Endothelial cell of umbilical vein (primary cell): ENCODE data around the gene ACADS. TPM values are rescaled to one million over a fixed set of nuclear protein-coding genes. Genes with fewer than 3 reads are reported as not detected.

ENCODE experiments used
- BruUV-seq: library from RNA; stranded (reverse); fragments of 400-500 nt; replicated peaks from 2 replicates; lab custom pipeline; 2021; lab: Mats Ljungman, UMichigan
- CTCF ChIA-PET: fragments of 300-600, 350-600 bp; sonication (Branson Sonifier 250); formaldehyde crosslinking; loops from one replicate; lab custom pipeline; 2021; ENCODE audit warnings: antibody characterized with exemption, inconsistent platforms; lab: Charles Lee
- POLR2A ChIA-PET: fragments of 300-600, 350-600 bp; sonication (Branson Sonifier 250); formaldehyde crosslinking; loops from one replicate; lab custom pipeline; 2021; ENCODE audit warnings: antibody characterized with exemption, inconsistent platforms; lab: Charles Lee
- DNase-seq: peaks from one replicate; pipeline ENCODE4 v3.0.0-alpha.2; 2011; ENCODE audit warnings: low read depth, low spot score
- FAIRE-seq: peaks from 2 replicates; lab custom pipeline; 2011; peaks lifted over from hg19 to GRCh38; lab: Jason Lieb, UNC
- H2AFZ ChIP-seq: 2 replicates; pipeline ENCODE4 v1.6.0; 2012; ENCODE audit warnings: low read depth, low read length, control low read depth, inconsistent platforms
- H3K27ac ChIP-seq: 2 replicates; pipeline ENCODE4 v1.5.1; 2011; ENCODE audit warnings: low read depth, mild to moderate bottlenecking, control low read depth, low read length, moderate library complexity; ENCODE audit not compliant: insufficient read depth
- H3K27me3 ChIP-seq, 2 experiments: 2 replicates each; pipeline versions ENCODE4 v1.6.0 to v1.6.1; 2011; ENCODE audit warnings: low read length in 2 of 2, mixed read lengths in 1 of 2; ENCODE audit not compliant: control insufficient read depth in 2 of 2, insufficient read depth in 2 of 2
- H3K36me3 ChIP-seq, 2 experiments: 2 replicates in 1 of 2; 3 replicates in 1 of 2; pipeline ENCODE4 v1.5.1; 2011; ENCODE audit warnings: low read length in 2 of 2, mild to moderate bottlenecking in 1 of 2, moderate library complexity in 1 of 2; ENCODE audit not compliant: control insufficient read depth in 2 of 2, insufficient read depth in 2 of 2; ENCODE audit errors: extremely low read depth in 1 of 2
- H3K4me1 ChIP-seq: 3 replicates; pipeline ENCODE4 v1.5.1; 2011; ENCODE audit warnings: mild to moderate bottlenecking, low read length; ENCODE audit not compliant: control insufficient read depth, insufficient read depth; ENCODE audit errors: extremely low read depth
- H3K4me2 ChIP-seq: 2 replicates; pipeline ENCODE4 v1.6.1; 2011; ENCODE audit warnings: low read length, control low read depth, mixed read lengths; ENCODE audit not compliant: insufficient read depth
- H3K4me3 ChIP-seq, 3 experiments: fragments of 200-600 bp in 1 of 3; sonication (generic), shearing (Covaris generic) in 1 of 3; replicated peaks in 1 of 3; 2 replicates each; pipeline ENCODE4 v1.5.1; 2011 to 2016; ENCODE audit warnings: control low read depth in 3 of 3, low read length in 3 of 3, mild to moderate bottlenecking in 2 of 3, inconsistent platforms in 1 of 3, low read depth in 1 of 3, moderate library complexity in 1 of 3; ENCODE audit not compliant: insufficient read depth in 1 of 3
- H3K79me2 ChIP-seq: 2 replicates; pipeline ENCODE4 v1.6.0; 2012; ENCODE audit warnings: low read length, inconsistent platforms; ENCODE audit not compliant: control insufficient read depth, insufficient read depth
- H3K9ac ChIP-seq: replicated peaks from 2 replicates; pipeline ENCODE3; 2011; ENCODE audit warnings: low read length, control low read depth; ENCODE audit not compliant: insufficient read depth; ENCODE audit errors: extremely low read depth
- H3K9me1 ChIP-seq: replicated peaks from 3 replicates; pipeline ENCODE4 v1.6.0; 2011; ENCODE audit warnings: mild to moderate bottlenecking, low read length; ENCODE audit not compliant: control insufficient read depth, insufficient read depth; ENCODE audit errors: extremely low read depth
- H3K9me3 ChIP-seq: replicated peaks from 2 replicates; pipeline ENCODE4 v1.5.1; 2012; ENCODE audit warnings: low read length, inconsistent platforms; ENCODE audit not compliant: control insufficient read depth, insufficient read depth
- H4K20me1 ChIP-seq: replicated peaks from 2 replicates; pipeline ENCODE3; 2011; ENCODE audit warnings: mild to moderate bottlenecking, low read length; ENCODE audit not compliant: control insufficient read depth, insufficient read depth; ENCODE audit errors: extremely low read depth
- FOS ChIP-seq: IDR thresholded peaks from 2 replicates; pipeline ENCODE4 v1.6.1; 2011; ENCODE audit warnings: mild to moderate bottlenecking, low read length, moderate library complexity, borderline replicate concordance; ENCODE audit not compliant: insufficient read depth
- JUN ChIP-seq: IDR thresholded peaks from 2 replicates; pipeline ENCODE4 v1.6.1; 2011; ENCODE audit warnings: borderline replicate concordance, low read depth; ENCODE audit not compliant: insufficient read length, insufficient read depth
- MYC ChIP-seq: IDR thresholded peaks from one replicate; pipeline ENCODE4 v1.6.1; 2011; ENCODE audit warnings: mild to moderate bottlenecking, low read depth, low read length
- POLR2A ChIP-seq: IDR thresholded peaks from 2 replicates; pipeline ENCODE4 v1.6.1; 2012; ENCODE audit warnings: low read depth, mild to moderate bottlenecking, control low read depth, low read length
- POLR2AphosphoS5 ChIP-seq: IDR thresholded peaks from 2 replicates; pipeline ENCODE4 v1.6.1; 2012; ENCODE audit warnings: low read depth, mild to moderate bottlenecking, control low read depth, low read length, moderate library complexity; ENCODE audit not compliant: insufficient read depth
- dilution Hi-C: fragments of 300-500 bp; cut with MboI; formaldehyde crosslinking; loops from one replicate; pipeline ENCODE4 v1.15.0; 2019; ENCODE audit warnings: low sequenced_read_pairs; ENCODE audit not compliant: extremely low pct_ligation_motif_present
- intact Hi-C: fragments of 100-400 bp; cut with micrococcal nuclease; formaldehyde crosslinking; loops from one replicate; pipeline ENCODE4 v1.10.0; 2022
- polyA plus RNA-seq, 4 experiments: library from polyadenylated mRNA; depleted of rRNA in 3 of 4; stranded (reverse) in 3 of 4; unstranded in 1 of 4; fragments of >200 nt; gene quantifications; 2 replicates each; pipeline versions ENCODE4 v1.2.1 to v1.2.3, GENCODE V29; 2011 to 2012; ENCODE audit warnings: missing spikeins in 1 of 4
- total RNA-seq: library from RNA; stranded (reverse); gene quantifications from 2 replicates; pipeline ENCODE4 v1.2.3, GENCODE V29; 2021
- TF ChIP-seq, protein P1 (sequence below), 2 donors: IDR thresholded peaks; 1 replicate in 1 of 2; 2 replicates in 1 of 2; pipeline ENCODE4 v1.5.1; 2011; ENCODE audit warnings: low read length in 2 of 2, mild to moderate bottlenecking in 2 of 2, moderate library complexity in 2 of 2, control low read depth in 1 of 2, inconsistent platforms in 1 of 2, low read depth in 1 of 2; ENCODE audit not compliant: insufficient read depth in 1 of 2; ENCODE audit errors: extremely low read depth in 1 of 2

ACADS gene
- total and polyA plus RNA-seq, 2 donors (not counting 3 experiments of a cell fraction or from before 2014, with no cell fraction given): 8.2 to 8.9 TPM

DNA sequence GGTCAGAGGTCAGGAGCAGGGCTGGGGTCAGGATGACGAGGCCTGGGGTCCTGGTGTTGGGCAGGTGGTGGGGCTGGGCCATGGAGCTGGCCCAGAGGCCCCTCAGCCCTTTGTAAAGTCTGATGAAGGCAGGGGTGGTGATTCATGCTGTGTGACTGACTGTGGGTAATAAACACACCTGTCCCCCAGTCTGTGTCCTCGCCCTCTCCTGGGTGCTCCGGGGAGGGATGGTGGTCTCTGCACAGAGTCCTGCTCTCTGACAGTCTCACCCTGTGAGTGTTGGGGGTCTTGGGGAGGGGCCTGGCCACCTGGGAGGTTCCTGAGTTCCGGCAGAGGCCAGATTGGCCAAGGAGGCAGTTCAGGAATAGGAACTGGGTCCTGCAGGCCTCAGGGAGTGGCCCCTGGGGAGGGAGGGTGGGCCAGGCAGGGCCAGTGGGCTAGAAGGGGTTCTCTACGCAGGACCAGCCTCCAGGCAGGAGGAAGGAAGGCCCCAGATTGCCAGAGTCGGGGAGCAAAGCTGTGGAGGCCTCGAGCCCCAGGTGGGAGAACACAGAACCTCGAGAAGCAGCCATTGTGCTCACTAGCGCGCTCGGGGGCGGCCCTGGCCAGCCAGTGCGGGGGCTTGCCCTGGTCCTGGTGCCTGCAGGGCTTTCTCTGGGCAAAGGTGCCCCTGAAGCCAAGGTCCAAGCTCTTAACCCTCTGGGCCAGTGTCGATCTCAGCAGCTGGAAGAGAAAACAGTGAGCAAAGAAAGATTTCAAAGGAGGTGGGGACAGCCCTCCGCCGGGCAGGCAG lies 14.4 kb downstream of the ACADS start:
- H4K20me1 ChIP-seq: no peaks in the 10 kb centered on the region
- no peak overlapping the region for H2AFZ ChIP-seq
- no peak for TF ChIP-seq POLR2A
- no peak for TF ChIP-seq FOS
- no peak for TF ChIP-seq POLR2AphosphoS5
- no peaks in the 10 kb centered on the region for H3K27me3 ChIP-seq
- no peaks in the 10 kb centered on the region for H3K79me2 ChIP-seq
- no peaks in the 10 kb centered on the region for H3K36me3 ChIP-seq
- no peak overlapping the region for H3K27ac ChIP-seq
- H3K4me2 ChIP-seq: no peak overlapping the region
- no peak for FAIRE-seq
- H3K9me1 ChIP-seq: no peaks in the 10 kb centered on the region
- H3K4me3 ChIP-seq: no peak overlapping the region
- intact Hi-C loops (no loop called here), dilution Hi-C loops (no loop called here)
- H3K9me3 ChIP-seq: no peaks in the 10 kb centered on the region
- ChIA-PET POLR2A (no interaction called here), CTCF (no interaction called here)
- no TSS peak for BruUV-seq
- no peaks in the 10 kb centered on the region for H3K4me1 ChIP-seq
- DNase-seq: no peak
- no peak overlapping the region for H3K9ac ChIP-seq

DNA sequence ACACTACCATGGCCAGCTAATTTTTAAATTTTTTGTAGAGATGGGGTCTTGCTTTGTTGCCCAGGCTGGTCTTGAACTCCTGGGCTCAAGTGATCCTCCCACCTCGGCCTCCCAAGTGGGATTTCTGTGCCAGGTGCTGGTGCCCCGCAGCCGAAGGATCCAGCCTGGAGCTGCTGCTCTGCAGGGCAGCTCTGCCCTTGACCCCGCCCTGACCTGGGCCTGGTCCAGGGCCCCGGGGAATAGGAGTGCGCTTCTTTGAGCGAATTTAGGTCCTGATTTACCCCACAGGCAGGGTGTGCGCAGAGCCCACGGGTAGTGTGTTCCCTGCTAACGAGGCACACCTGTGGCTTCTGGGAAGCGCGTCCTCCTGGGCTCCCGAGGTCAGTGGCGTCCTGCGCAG lies 15.2 kb downstream of the ACADS start:
- Histone ChIP-seq H3K4me2 (no peak overlapping the region), H3K79me2 (no peaks in the 10 kb centered on the region), H3K36me3 (no peaks in the 10 kb centered on the region), H3K9me3 (no peaks in the 10 kb centered on the region), H3K9ac (no peak overlapping the region), H4K20me1 (no peaks in the 10 kb centered on the region), H3K27ac (no peak overlapping the region), H3K27me3 (no peaks in the 10 kb centered on the region), H3K9me1 (no peaks in the 10 kb centered on the region), H3K4me1 (no peaks in the 10 kb centered on the region), H2AFZ (no peak overlapping the region), H3K4me3 (no peak overlapping the region)
- no peak for TF ChIP-seq JUN
- no peak for TF ChIP-seq MYC
- TF ChIP-seq, protein P1, sequence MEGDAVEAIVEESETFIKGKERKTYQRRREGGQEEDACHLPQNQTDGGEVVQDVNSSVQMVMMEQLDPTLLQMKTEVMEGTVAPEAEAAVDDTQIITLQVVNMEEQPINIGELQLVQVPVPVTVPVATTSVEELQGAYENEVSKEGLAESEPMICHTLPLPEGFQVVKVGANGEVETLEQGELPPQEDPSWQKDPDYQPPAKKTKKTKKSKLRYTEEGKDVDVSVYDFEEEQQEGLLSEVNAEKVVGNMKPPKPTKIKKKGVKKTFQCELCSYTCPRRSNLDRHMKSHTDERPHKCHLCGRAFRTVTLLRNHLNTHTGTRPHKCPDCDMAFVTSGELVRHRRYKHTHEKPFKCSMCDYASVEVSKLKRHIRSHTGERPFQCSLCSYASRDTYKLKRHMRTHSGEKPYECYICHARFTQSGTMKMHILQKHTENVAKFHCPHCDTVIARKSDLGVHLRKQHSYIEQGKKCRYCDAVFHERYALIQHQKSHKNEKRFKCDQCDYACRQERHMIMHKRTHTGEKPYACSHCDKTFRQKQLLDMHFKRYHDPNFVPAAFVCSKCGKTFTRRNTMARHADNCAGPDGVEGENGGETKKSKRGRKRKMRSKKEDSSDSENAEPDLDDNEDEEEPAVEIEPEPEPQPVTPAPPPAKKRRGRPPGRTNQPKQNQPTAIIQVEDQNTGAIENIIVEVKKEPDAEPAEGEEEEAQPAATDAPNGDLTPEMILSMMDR (IDR thresholded peaks at IDR 0.05; ENCODE audit: extremely low read depth in 1 of 2, insufficient read depth in 1 of 2, low read depth in 1 of 2, low read length in 2 of 2): no peak
- intact Hi-C loops (no loop called here), dilution Hi-C loops (no loop called here)
- no peak for FAIRE-seq
- no TSS peak for BruUV-seq
- no peak for DNase-seq
- ChIA-PET POLR2A (no interaction called here), CTCF (no interaction called here)
